BLaER1 treated with 17β-estradiol and CSF1 and Interleukin-3, amounts not matched to agents 10 nM and 100 nM (cell line): ENCODE measurements around the gene THAP5.

Experiments
- H3K27ac ChIP-seq, 11 experiments: shearing (Covaris generic); formaldehyde crosslinking; 2 replicates each; pipeline ENCODE4 v1.8.1; 2022
- H3K27me3 ChIP-seq, 11 experiments: shearing (Covaris generic); formaldehyde crosslinking; 2 replicates each; pipeline ENCODE4 v1.8.1; 2022
- H3K36me3 ChIP-seq, 11 experiments: shearing (Covaris generic); formaldehyde crosslinking; 2 replicates each; pipeline ENCODE4 v1.8.1; 2022
- H3K4me1 ChIP-seq, 10 experiments: shearing (Covaris generic); formaldehyde crosslinking; 2 replicates each; pipeline ENCODE4 v1.8.1; 2022
- H3K4me2 ChIP-seq, 11 experiments: shearing (Covaris generic); formaldehyde crosslinking; 2 replicates each; pipeline ENCODE4 v1.8.1; 2022
- H3K4me3 ChIP-seq, 10 experiments: shearing (Covaris generic); formaldehyde crosslinking; 2 replicates each; pipeline ENCODE4 v1.8.1; 2022
- H3K9ac ChIP-seq, 11 experiments: shearing (Covaris generic); formaldehyde crosslinking; 2 replicates each; pipeline ENCODE4 v1.8.1; 2022
- H3K9me3 ChIP-seq, 11 experiments: shearing (Covaris generic); formaldehyde crosslinking; replicated peaks in 1 of 11; 2 replicates each; pipeline ENCODE4 v1.8.1; 2022
- H4K20me1 ChIP-seq, 11 experiments: shearing (Covaris generic); formaldehyde crosslinking; 2 replicates each; pipeline ENCODE4 v1.8.1; 2022
- Cebpa-rat ChIP-seq, 11 experiments: shearing (Covaris generic); IDR thresholded peaks; 2 replicates each; pipeline ENCODE4 v1.8.1; 2022

Gene THAP5

GRCh38 chr7:108525985-108526767 is 43.3 kb downstream of the THAP5 start, which contains the start of gene PNPLA8:
Gene PNPLA8, minus strand, starts transcription at chr7:108526135. Its CDS starts 10,644 bp downstream, at chr7:108515491.
- Histone ChIP-seq H3K27ac (peak within 1 kb of the TSS; percentile 82 to 94 (median 88)), H3K36me3 (peaks cover 0 to 13% (median 0%) of the 10 kb centered on the region in 11 experiments; a peak in 4 of 22 replicates), H3K4me2 (peak within 1 kb of the TSS; percentile 76 to 96 (median 88)), H3K27me3 (no peaks in the 10 kb centered on the region), H3K9ac (peak within 1 kb of the TSS; percentile 84 to 93 (median 89)), H3K4me3 (peak within 1 kb of the TSS; percentile 75 to 89 (median 80)), H3K9me3 (no peaks in the 10 kb centered on the region), H3K4me1 (peaks cover 24 to 44% (median 29%) of the 10 kb centered on the region in 10 experiments), H4K20me1 (peaks cover 0 to 24% (median 0%) of the 10 kb centered on the region in 11 experiments; a peak in 5 of 22 replicates)
- TF ChIP-seq Cebpa-rat (IDR thresholded peaks at IDR 0.05) = no peak

GRCh38 chr7:108525327-108525984 is 44.0 kb downstream of the THAP5 start:
- Histone ChIP-seq H3K9me3 (no peaks in the 10 kb centered on the region), H3K4me2 (peak overlapping the region; percentile 69 to 96 (median 88)), H3K9ac (peak overlapping the region; percentile 84 to 93 (median 89)), H3K4me3 (peak overlapping the region; percentile 75 to 89 (median 80)), H3K4me1 (peaks cover 24 to 49% (median 29%) of the 10 kb centered on the region in 10 experiments), H3K36me3 (peaks cover 0 to 18% (median 3%) of the 10 kb centered on the region in 11 experiments; a peak in 5 of 22 replicates), H4K20me1 (peaks cover 0 to 29% (median 0%) of the 10 kb centered on the region in 11 experiments; a peak in 5 of 22 replicates), H3K27ac (peak overlapping the region; percentile 82 to 94 (median 88)), H3K27me3 (no peaks in the 10 kb centered on the region)
- no peak for TF ChIP-seq Cebpa-rat (IDR thresholded peaks at IDR 0.05)

- Histone ChIP-seq H4K20me1 (peaks cover 0 to 32% (median 4%) of the 10 kb centered on the region in 11 experiments; a peak in 6 of 22 replicates), H3K4me2 (peak overlapping the region in 5 of 11 experiments; percentile 4 to 96 (median 89); a peak in 9 of 22 replicates), H3K36me3 (peaks cover 9 to 38% (median 22%) of the 10 kb centered on the region in 11 experiments), H3K4me1 (peaks cover 25 to 60% (median 30%) of the 10 kb centered on the region in 10 experiments), H3K4me3 (no peak overlapping the region; a peak in 1 of 20 replicates), H3K9me3 (peaks cover 0 to 7% (median 5%) of the 10 kb centered on the region in 11 experiments; a peak in 14 of 22 replicates), H3K27ac (no peak overlapping the region), H3K9ac (peak overlapping the region in 2 of 11 experiments; percentile 92 to 93; a peak in 2 of 22 replicates), H3K27me3 (no peaks in the 10 kb centered on the region)
- no peak for TF ChIP-seq Cebpa-rat (IDR thresholded peaks at IDR 0.05)
Observed at GRCh38 chr7:108522780-108523179, 46.7 kb downstream of the THAP5 start.

- TF ChIP-seq Cebpa-rat (IDR thresholded peaks at IDR 0.05) = no peak
- H3K27me3 ChIP-seq = no peaks in the 10 kb centered on the region
Observed at GRCh38 chr7:108517951-108518350, 51.6 kb downstream of the THAP5 start.

GRCh38 chr7:108515630-108516029 is 53.9 kb downstream of the THAP5 start:
- peaks cover 41 to 84% (median 67%) of the 10 kb centered on the region in 11 experiments for H3K36me3 ChIP-seq
- H3K4me1 ChIP-seq = peaks cover 3 to 48% (median 12%) of the 10 kb centered on the region in 10 experiments; a peak in 15 of 20 replicates
- H3K4me3 ChIP-seq = 0 out of 20 replicates have a peak overlapping the region, but pooled peaks of 1 of the 10 experiments have one; percentile 5
- peaks cover 0 to 20% (median 8%) of the 10 kb centered on the region in 11 experiments; a peak in 15 of 22 replicates for H3K9me3 ChIP-seq
- TF ChIP-seq Cebpa-rat (IDR thresholded peaks at IDR 0.05) = no peak
- peak overlapping the region in 1 of 11 experiments; percentile 39; a peak in 1 of 22 replicates for H3K9ac ChIP-seq
- H4K20me1 ChIP-seq = peaks cover 0 to 13% (median 0%) of the 10 kb centered on the region in 11 experiments; a peak in 3 of 22 replicates
- no peaks in the 10 kb centered on the region for H3K27me3 ChIP-seq
- H3K27ac ChIP-seq = peak overlapping the region in 7 of 11 experiments; percentile 26 to 70 (median 55); a peak in 13 of 22 replicates
- peak overlapping the region in 7 of 11 experiments; percentile 14 to 75 (median 60); a peak in 11 of 22 replicates for H3K4me2 ChIP-seq

More at GRCh38 chr7:108517951-108518350, 51.6 kb downstream of the THAP5 start:
- H3K9me3 ChIP-seq = peaks cover 0 to 20% (median 8%) of the 10 kb centered on the region in 11 experiments; a peak in 14 of 22 replicates
- peaks cover 0 to 13% (median under 1%) of the 10 kb centered on the region in 11 experiments; a peak in 6 of 22 replicates for H4K20me1 ChIP-seq
- H3K4me1 ChIP-seq = peaks cover 3 to 71% (median 13%) of the 10 kb centered on the region in 10 experiments; a peak in 15 of 20 replicates
- no peak overlapping the region for H3K4me3 ChIP-seq
- H3K4me2 ChIP-seq = no peak overlapping the region
- H3K27ac ChIP-seq = no peak overlapping the region
- no peak overlapping the region for H3K9ac ChIP-seq
- H3K36me3 ChIP-seq = peaks cover 29 to 72% (median 53%) of the 10 kb centered on the region in 11 experiments

GRCh38 chr7:108515013-108515412 is 54.5 kb downstream of the THAP5 start:
- peaks cover 0 to 25% (median 8%) of the 10 kb centered on the region in 11 experiments; a peak in 15 of 22 replicates for H3K9me3 ChIP-seq
- peaks cover 3 to 45% (median 12%) of the 10 kb centered on the region in 10 experiments; a peak in 15 of 20 replicates for H3K4me1 ChIP-seq
- H3K9ac ChIP-seq = peak overlapping the region in 2 of 11 experiments; percentile 34 to 39; a peak in 3 of 22 replicates
- peak overlapping the region in 8 of 11 experiments; percentile 13 to 70 (median 49); a peak in 15 of 22 replicates for H3K27ac ChIP-seq
- peaks cover 0 to 9% (median 0%) of the 10 kb centered on the region in 11 experiments; a peak in 2 of 22 replicates for H4K20me1 ChIP-seq
- no peaks in the 10 kb centered on the region for H3K27me3 ChIP-seq
- peak overlapping the region in 8 of 11 experiments; percentile 1 to 75 (median 48); a peak in 13 of 22 replicates for H3K4me2 ChIP-seq
- peaks cover 41 to 86% (median 68%) of the 10 kb centered on the region in 11 experiments for H3K36me3 ChIP-seq
- H3K4me3 ChIP-seq = no peak overlapping the region
- TF ChIP-seq Cebpa-rat (IDR thresholded peaks at IDR 0.05) = no peak
